Fibroblast of mammary gland (primary cell): ENCODE data around the gene SLC25A26.

ENCODE experiments used
- DNase-seq: peaks from one replicate; pipeline ENCODE4 v3.0.0-alpha.2; 2010; ENCODE audit warnings: low read depth
- H3K4me3 ChIP-seq: 2 replicates; pipeline ENCODE4 v1.5.1; 2011; ENCODE audit warnings: low read depth, mild to moderate bottlenecking, low read length, moderate library complexity; ENCODE audit not compliant: control insufficient read depth
- CTCF ChIP-seq: conservative IDR thresholded peaks from 2 replicates; pipeline ENCODE4 v1.5.1; 2011; ENCODE audit warnings: low read depth, low read length, inconsistent platforms; ENCODE audit not compliant: control insufficient read depth, insufficient read depth

SLC25A26 gene

GRCh38 chr3:66200147-66200546, 20.7 kb upstream of the SLC25A26 start:
- H3K4me3 ChIP-seq: no peak overlapping the region
- no peak for TF ChIP-seq CTCF
- DNase-seq: no peak

GRCh38 chr3:66200786-66201185, 20.0 kb upstream of the SLC25A26 start:
- TF ChIP-seq CTCF: no peak
- no peak overlapping the region for H3K4me3 ChIP-seq
- no peak for DNase-seq

DNA sequence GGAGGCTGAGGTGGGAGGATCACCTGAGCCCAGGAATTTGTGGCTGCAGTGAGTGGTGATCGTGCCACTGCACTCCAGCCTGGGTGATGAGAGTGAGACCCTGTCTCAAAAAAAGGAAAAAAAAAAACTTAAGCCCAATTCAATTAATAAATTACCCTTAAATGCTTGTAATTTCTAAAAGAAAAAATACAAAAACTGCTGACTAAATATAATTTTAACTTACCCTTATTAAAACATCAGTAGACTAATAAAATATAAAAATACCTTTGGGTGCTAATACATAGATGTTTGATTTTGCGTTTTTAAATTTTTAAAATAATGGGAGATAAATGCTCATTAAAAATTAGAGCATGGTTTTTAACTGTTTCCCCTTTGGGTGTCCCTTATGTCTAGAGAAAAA, 17.5 kb upstream of the SLC25A26 start:
- DNase-seq: no peak
- no peak overlapping the region for H3K4me3 ChIP-seq
- no peak for TF ChIP-seq CTCF

DNA sequence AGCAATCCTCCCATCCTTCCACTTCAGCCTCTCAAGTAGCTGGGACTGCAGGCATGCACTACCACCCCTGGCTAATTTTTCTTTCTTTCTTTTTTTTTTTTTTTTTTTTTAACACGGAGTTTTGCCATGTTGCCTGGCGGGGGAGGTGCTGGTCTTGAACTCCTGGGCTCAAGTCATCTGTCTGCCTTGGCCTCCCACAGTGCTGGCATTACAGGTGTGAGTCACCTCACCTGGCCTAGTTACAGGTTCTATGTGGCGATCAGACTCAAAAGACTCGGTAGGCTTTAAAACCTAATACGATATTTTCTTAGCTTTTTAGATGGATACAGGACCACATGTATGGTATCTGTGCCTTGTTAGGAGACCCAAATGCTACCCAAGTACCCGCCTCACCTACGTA, 14.0 kb upstream of the SLC25A26 start:
- no peak for DNase-seq
- H3K4me3 ChIP-seq: no peak overlapping the region
- no peak for TF ChIP-seq CTCF

GRCh38 chr3:66208189-66208588, 12.6 kb upstream of the SLC25A26 start:
- no peak for TF ChIP-seq CTCF
- no peak overlapping the region for H3K4me3 ChIP-seq

DNA sequence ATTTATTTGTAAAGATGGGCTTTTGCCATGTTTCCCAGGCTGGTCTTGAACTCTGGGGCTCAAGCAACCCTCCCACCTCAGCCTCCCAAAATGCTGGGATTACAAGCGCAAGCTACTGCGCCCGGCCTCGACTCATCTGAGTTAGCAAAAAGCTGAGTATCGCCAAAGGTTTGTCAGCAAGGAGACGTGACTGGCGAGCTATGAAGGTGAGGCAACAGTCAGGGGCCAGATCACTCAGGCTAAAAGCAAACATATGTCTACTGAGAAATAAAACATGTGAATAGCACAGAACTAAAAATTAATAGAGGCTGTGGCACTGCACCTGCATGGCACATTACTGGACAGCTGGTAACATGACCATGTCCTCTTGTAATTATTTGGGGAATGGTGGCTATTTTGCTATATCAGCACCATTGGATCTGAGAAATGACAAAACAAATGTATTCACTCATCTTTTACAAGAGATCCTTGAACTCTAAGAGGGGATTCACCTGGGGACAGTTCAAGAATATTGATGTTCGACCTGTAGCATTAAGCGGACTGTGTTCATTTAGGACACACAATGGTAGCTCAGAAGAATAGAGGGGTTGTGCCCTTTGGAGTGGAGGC, 10.0 kb upstream of the SLC25A26 start:
- DNase-seq: no peak
- no peak for TF ChIP-seq CTCF
- no peak overlapping the region for H3K4me3 ChIP-seq

More at GRCh38 chr3:66208189-66208588, 12.6 kb upstream of the SLC25A26 start:
- no peak for DNase-seq

- TF ChIP-seq CTCF: no peak
Measured at GRCh38 chr3:66211779-66212178, 9.0 kb upstream of the SLC25A26 start.

More at GRCh38 chr3:66211779-66212178, 9.0 kb upstream of the SLC25A26 start:
- no peak for DNase-seq
- H3K4me3 ChIP-seq: no peak overlapping the region
